CD4-positive, alpha-beta T cell treated with Interleukin-2 at 100 ng/mL for 4 hours (primary cell): Measurements from ENCODE around the gene ATXN8OS.
"Not testable (repeated sequence)": the region's sequence is repeated elsewhere in the genome, so short reads cannot be mapped to it uniquely, and the experiment has no call there.

Source experiments
- DNase-seq: peaks from one replicate; pipeline ENCODE4 v3.0.0-alpha.2; 2020; ENCODE audit warnings: low spot score

ATXN8OS gene

DNA sequence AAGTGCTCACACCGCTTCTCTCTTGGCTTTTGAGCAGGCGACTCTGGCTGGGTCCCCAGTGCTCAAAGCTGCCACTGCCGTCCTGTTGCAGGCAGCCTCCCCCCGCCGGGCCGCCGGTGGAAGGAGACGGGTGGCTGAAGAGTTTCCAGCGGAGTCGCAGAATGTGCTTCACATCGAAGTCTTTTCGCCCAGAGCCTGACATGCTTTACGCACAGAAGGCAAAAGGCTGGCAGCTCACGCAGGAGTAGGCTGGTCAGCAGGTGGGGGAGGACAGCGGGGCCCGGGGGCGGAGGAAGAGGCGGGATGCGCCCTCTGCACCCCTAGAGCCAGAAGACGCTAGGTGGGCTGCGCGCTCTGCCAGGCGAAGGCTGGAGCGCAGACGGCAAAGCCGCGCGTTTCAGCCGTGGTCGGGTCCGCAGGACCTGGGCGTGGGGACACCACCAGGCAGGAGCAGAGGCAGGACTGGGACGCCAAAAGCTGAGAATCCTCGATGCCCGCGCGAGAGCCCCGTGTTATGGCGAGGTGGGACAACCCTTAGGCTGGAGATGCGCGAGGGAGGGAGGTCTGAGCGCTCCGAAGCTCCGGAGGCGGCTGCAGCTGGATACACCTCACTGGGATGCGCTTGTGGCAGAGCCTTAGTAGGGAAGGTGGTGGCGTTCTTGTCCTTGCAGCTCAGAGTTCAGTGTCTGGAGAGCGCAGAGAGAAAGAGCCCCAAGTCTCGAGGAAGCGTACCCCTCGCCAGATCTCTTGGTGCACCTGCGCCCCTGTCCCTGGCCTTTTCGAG is at the start of gene ATXN8OS:
ATXN8OS (plus strand) TSS at position 329 of the 784 bp plus-strand sequence.
- DNase-seq = no peak

GRCh38 chr13:70080012-70080411 is 27.6 kb upstream of the ATXN8OS start:
- DNase-seq = no peak

DNA sequence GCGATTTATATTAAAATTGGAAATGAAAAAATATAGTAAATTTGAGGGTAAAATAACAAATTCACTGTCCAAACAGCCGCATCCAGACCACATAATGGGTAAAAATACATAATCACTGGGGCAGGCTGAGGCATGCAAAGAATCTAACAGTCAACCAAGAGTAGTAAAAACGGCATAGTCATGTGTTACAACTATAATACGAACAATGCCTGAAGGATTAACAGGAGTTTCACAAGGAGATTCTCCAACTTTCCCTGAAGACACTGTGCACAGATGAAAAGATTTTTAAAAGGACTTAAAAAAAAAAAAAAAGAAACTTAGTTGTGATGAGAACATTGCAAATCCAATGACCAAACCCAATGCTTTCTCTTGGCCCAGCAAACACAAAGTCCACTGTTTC is 20.4 kb upstream of the ATXN8OS start:
- no peak for DNase-seq

- no peak for DNase-seq
These were observed 18.7 kb upstream of the ATXN8OS start for GRCh38 chr13:70088926-70089325.

DNA sequence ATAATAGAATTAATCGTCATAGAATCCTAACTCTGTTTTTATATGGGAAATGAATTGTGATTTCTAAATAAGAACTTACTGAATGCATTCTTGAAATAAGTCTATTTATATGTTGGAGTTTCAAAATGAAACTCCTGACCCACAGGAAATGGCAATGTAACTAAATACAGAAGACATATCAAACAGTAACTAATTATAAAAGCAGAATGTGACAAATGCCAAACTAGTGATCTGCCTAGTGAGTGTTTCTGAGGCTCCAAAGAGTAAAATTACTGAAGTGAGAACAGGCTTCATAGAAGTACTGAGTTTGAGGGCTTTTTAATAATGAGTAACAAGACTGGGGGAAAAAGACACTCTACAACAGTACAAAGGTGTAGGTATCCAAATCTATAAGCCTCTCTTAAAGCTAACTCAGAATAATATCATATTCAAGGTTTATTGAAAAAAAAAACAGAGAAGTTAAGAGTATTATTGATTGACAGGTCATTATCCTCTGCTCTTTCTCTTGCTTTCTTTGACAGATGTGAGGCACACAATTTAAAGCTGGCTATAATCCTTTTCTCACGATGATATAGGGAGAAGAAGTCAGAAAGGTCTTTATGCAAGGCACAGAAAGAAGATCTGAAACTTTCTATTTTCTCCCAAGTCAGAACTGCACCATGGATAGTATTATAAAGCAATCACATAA is 17.4 kb upstream of the ATXN8OS start:
- no peak for DNase-seq

GRCh38 chr13:70098669-70099068 is 9.0 kb upstream of the ATXN8OS start:
- DNase-seq = no peak

DNA sequence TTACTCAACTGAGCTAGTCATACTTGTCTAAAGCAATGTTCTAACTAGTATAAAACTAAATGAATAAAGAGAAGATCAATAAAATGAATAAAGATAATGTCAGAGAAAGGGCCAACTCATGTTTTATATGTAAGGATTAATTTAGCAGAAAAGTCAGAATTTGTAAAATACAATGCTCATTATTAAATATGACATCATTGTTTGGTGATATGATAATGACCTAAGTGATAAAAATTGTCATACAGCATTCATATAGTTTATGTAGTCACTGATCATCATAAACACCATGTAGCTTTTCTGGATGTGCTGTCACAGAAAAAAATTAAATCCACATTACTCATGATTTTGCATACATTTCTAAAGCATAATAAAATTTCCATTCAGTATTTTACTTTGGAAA is 3.1 kb upstream of the ATXN8OS start:
- no peak for DNase-seq

GRCh38 chr13:70107125-70107497 is 515 bp upstream of the ATXN8OS start:
- DNase-seq = no peak

DNA sequence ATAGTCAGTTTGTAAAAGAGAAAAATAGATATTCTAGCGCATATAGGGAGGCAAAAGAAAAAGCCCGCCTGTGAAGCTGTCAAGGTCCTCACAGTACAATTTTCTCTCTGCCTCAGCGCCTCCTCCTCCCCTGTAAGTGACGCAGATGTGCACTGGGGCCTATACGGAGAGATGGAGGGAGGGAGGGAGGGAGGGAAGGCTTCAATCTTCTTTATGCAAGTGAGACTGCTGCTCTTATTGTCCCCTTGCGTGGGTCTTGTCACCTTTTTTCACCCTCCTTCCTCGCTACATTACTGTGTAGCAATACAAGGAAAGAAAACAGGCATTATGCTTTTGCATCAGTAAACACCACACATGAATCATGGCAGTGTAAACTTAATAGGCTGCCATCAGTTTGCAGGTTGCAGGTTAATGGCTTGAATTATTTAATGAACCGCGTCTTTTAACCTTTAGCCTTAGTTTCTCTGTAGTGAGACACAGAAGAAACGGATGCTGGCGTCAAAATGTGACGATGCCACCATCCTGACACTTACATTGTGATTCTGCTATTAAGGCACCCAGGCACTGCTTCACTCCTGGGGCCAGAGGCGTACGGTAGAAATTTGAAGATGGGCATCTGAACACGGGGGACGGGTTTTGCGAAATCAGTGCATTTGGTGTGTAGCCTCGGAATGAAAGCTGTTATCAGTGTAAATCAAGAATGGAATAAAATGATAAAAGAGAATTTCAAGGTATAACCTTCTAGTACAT is 905 bp downstream of the ATXN8OS start, which contains the start of gene KLHL1:
KLHL1 (minus strand) TSS at position 97 of the 750 bp plus-strand sequence. CDS start 753 bp downstream, outside the sequence.
- no peak for DNase-seq

DNA sequence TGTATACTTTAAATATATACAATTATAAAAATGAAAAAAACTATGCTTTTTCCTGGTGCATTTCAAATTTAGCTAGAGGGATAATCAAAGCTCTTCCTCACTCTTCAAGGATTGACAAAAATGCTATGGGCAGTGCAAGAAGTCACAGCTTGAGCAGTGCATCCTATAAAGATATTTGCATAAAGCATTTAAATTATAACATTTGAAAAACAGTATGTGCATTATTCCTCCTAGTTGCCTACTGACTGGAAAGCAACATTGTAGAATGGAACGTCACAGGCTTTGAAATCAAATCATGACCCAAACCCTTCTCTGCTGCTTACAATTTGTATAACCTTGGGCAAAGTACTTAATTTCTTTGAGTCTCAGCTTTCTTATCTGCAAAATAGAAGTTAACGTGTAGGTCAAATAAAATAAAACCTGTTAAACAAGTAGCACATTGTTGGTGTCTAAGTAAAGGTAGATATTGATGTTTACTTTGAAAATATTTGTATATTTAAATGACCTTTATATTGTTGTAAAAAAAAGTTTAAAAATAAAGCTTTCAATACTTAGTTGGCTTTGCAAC is 9.8 kb downstream of the ATXN8OS start:
- DNase-seq = no peak

GRCh38 chr13:70125693-70126092 is 18.1 kb downstream of the ATXN8OS start:
- no peak for DNase-seq

DNA sequence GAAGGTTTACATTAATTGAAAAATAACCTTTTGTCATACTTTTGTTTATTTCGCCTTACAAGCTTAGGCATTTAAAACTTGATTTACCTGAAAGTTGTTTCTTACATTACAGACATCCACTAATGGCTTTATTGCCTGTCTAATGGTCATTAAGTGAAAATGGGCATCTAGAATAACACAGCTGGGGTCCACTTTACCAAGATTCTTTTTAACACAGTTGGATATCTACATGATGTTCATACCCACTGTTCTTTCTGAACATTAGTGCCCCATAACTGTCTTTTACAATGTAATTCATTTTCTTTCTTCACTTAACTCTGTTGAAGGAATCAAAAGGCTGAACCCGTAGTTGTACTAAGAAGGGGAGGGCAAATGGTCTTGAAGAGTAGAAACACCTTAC is 20.5 kb downstream of the ATXN8OS start:
- no peak for DNase-seq

DNA sequence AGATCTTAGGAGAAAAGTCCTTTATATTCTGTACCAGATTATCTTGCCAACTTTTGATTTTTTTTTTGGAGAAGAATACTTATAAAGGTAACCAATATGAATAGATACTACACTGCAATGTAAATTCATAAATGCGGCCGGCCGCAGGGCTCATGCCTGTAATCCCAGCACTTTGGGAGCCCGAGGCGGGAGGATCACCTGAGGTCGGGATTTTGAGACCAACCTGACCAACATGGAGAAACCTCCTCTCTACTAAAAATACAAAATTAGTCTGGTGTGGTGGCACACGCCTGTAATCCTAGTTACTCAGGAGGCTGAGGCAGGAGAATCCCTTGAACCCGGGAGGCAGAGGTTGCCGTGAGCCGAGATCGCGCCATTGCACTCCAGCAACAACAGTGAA is 35.0 kb downstream of the ATXN8OS start:
- not testable (repeated sequence) for DNase-seq

DNA sequence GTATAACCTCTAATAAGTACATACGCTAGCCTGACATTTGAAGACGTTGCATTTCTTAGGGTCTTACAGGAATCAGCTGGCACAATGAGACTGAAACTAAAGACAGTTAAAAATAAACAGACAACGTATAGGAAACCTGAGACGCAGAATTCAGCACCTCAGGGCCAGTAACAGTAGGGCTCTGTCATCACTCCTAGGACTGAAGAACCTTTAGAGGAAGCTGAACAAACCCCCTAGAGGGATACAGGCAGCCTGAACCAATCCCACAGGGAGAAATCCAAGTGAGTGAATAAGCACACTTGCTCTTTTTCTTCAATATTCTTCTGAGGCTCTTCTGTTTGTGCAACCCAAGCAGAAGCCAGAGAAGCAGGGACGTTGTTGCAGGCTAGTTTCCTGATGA is 54.5 kb downstream of the ATXN8OS start:
- no peak for DNase-seq

DNA sequence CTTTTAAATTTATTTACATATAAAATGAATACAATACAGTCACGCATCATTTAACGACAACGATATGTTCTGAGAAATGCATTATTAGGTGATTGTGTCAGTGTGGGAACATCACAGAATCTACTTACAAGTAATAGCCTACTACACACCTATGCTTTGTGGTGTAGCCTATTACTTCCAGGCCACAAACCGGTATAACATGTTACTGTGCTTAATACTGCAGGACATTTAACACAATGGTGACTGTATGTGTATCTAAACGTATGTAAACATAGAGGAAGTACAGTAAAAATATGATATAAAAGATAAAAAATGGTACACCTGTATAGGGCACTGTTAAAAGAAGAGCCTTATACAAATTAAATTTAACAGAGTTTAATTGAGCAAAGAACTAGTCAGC is 63.1 kb downstream of the ATXN8OS start:
- DNase-seq = no peak

- no peak for DNase-seq
These were observed 63.5 kb downstream of the ATXN8OS start for GRCh38 chr13:70171151-70171550.

DNA sequence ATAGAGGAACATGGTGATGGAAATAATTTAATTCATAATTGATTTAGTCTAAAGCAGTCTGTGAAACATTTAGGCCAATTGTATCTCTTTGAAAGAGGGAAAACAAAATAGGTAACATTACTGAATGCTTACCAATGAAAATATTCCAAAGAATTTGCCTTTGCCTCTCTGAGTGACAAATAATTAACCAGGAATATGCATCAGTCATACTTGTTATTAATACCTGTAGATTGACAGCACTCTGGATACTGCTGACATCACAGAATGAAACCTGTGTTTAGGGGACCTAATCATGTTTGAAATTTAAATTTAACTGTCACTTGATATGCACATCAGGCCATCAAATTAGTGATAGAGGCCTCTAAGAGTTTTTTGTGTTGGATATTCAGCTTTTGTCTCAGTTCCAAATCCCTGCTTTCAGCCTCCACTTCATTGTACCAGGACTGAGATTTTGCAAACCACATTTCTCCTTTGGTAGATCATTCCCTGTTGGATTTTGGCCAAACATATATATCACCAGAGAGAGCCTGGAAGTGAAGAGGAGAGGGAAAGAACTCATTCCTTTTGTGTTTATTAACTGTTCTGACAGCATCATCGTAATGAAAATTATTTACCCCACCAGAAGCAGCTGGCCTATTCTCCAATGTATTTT is 65.4 kb downstream of the ATXN8OS start:
- no peak for DNase-seq

DNA sequence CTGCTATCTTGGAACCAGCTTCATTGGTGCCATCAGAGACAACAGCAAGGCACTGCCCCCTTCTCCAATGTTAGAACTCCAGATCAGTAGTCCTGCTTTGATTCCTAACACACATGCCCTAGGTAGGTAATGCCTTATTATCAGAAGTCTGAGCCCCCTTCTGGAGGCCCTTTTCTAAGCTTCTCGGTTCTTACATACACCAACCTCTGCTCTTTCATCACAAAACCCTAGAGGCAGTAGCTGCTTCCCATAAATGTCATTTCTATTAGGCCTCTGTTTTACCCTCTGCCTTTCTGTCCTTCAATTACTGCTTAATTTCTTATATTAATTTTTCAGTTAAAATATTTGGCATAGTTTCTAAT is 66.0 kb downstream of the ATXN8OS start:
- DNase-seq = no peak

DNA sequence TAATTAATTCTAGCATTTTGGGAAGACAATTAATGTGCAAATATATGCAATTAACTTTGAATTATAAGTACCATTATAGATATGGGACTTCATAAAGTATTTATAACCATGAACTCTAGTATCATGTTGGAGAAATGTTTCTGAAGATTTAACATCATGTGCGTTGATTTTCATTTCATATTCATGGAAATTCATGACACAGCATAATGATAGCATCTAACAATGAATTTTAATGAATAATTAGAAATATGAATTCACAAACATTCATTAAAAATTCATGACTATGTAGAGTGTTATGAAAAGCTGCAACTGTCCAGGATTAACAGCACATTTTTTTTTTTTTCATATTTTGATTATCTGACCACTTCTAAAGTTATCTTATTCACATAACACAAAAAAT is 70.7 kb downstream of the ATXN8OS start:
- DNase-seq = no peak
